ENCODE results near the gene TAGLN3.

TAGLN3 gene

DNA sequence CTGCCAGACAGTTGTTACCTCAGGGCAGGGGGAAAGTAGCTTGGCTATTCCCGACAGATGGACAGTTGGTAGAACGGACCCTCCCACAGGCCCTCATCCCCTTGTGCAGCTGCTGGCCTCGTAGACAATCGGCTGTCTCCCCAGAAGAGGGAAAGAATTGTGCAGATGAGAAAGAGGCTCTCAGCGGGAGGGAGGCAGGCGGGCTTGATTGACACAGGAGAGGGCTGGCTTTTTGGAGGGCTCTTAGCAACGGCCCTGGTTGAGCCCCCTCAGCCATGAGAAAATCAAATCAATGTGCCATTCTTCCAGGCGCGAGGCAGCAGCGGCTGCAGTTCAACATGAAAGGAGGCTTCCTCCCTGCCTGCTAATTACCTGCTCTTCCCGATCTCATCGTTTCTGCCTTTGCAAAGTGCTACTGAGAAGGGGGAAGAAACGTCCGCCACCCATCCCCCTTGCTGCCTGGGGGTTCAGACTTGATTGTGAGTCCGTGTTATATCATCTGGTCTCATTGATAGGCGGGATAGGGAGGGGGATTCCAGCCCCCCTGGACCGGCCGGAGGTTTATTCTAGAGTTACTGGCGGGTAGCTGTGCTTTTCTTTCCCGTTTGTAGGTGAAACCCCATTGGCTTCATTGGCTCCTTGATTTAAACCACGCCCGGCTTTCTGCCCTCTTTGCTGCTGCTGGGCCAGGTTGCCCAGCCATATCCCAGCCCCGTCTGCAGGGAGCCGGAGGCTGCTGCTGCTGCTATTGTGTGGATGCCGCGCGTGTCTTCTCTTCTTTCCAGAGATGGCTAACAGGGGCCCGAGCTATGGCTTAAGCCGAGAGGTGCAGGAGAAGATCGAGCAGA lies at the start of gene TAGLN3:
Gene TAGLN3, plus strand, starts transcription at position 287 of the 848 bp plus-strand sequence. Its CDS starts 501 bp downstream, at position 788.
- H3K4me3 Mint-ChIP-seq: peak within 1 kb of the TSS; percentile 82
- H3K9me3 Mint-ChIP-seq (ENCODE audit: low read depth): no peaks in the 10 kb centered on the region
- no peak within 1 kb of the TSS for H3K27ac Mint-ChIP-seq
- peaks cover 49% of the 10 kb centered on the region for H3K4me1 Mint-ChIP-seq (ENCODE audit: low read depth)
- H3K27me3 Mint-ChIP-seq: no peaks in the 10 kb centered on the region
- no peaks in the 10 kb centered on the region for H3K36me3 Mint-ChIP-seq

DNA sequence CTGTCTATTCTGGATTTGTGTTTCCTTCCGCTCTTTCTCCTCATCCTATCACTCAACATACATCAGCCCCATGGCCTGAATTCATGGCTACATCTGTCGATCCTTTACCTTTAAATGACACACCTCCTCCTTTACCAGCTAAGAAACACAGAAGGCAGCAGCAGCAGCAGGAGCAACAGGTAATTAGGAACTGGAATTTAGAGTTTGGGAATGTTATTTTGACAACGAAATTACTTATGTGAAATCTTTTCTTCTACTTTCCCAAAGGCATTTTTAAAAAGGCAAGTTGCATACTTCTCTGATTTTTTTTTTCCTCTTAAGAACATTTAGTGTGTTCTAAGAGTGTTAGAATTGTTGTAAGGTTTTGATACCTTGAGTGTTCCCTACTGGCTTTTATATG lies 49.0 kb upstream of the TAGLN3 start:
- Mint-ChIP-seq H3K9me3 (ENCODE audit: low read depth) (no peaks in the 10 kb centered on the region), H3K27me3 (peaks cover 1% of the 10 kb centered on the region), H3K27ac (no peak overlapping the region), H3K36me3 (no peaks in the 10 kb centered on the region), H3K4me3 (no peak overlapping the region), H3K4me1 (ENCODE audit: low read depth) (no peaks in the 10 kb centered on the region)

DNA sequence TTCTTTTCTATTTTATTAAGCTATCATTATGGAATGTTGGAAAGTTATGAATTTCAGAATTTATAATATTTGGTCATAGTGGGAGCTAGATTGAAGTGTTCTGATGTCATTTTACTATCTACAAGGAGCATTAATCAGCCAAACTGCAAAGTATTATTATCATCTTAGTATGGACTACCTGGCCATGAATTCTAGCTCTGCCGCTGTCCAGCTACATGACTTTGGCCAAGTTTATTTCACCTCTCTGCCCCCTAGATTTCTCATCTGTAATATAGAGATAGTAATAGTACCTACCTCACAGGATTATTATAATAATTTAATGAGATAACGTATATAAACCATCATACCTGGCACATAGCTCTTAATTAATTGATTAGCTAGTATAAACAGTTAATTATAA lies 47.7 kb upstream of the TAGLN3 start:
- H3K4me3 Mint-ChIP-seq: no peak overlapping the region
- H3K27ac Mint-ChIP-seq: no peak overlapping the region
- no peaks in the 10 kb centered on the region for H3K9me3 Mint-ChIP-seq (ENCODE audit: low read depth)
- H3K27me3 Mint-ChIP-seq: no peaks in the 10 kb centered on the region
- H3K4me1 Mint-ChIP-seq (ENCODE audit: low read depth): no peaks in the 10 kb centered on the region
- no peaks in the 10 kb centered on the region for H3K36me3 Mint-ChIP-seq

DNA sequence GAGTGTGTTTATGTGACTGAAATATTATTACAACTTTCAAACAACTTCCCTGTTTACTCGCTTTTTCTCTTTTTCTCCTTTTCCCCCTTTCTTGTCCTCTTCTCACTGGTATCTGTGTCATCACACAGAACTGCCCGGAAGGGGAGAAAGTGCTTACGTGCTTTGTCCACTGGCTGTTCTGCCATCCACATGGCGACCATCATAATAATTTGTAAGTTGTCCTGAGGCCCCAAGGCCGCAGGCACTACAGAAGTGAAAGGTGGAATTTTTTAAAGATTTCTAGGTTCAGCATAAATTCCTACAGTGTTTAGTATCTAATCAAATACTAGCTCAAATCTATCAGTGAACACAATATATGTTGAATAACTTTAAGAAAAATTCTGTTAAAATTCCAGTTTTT lies 46.6 kb upstream of the TAGLN3 start:
- H3K27me3 Mint-ChIP-seq: no peaks in the 10 kb centered on the region
- H3K4me1 Mint-ChIP-seq (ENCODE audit: low read depth): no peaks in the 10 kb centered on the region
- no peaks in the 10 kb centered on the region for H3K36me3 Mint-ChIP-seq
- no peaks in the 10 kb centered on the region for H3K9me3 Mint-ChIP-seq (ENCODE audit: low read depth)
- no peak overlapping the region for H3K4me3 Mint-ChIP-seq
- H3K27ac Mint-ChIP-seq: no peak overlapping the region

DNA sequence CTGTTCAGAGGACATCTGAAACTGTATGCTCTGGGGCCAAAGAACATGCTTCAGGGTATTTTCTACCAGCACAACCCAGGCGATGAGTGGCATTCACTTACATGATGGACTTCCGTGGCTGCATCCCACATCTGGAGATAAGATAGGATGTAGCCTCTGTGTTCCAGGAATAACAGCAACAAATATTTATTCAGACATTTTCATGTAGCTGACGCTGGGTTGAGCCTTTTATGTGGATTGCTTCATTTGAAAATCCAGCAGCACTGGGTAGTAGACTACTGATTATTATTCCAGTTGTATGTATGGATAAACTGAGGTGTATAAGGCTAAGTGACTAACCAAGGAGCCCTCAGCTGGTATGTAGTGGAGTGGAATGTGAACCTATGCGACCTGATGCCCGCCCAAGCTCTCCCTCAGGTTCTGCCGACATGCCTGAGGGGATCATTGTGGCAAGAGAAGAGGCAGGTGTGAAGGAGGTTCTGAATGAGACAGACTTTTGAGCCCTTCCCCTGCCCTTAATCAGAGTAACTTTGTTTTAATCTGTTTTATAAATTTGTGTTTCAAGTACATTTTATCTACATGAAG lies 45.8 kb upstream of the TAGLN3 start:
- no peaks in the 10 kb centered on the region for H3K27me3 Mint-ChIP-seq
- no peak overlapping the region for H3K4me3 Mint-ChIP-seq
- H3K36me3 Mint-ChIP-seq: no peaks in the 10 kb centered on the region
- no peak overlapping the region for H3K27ac Mint-ChIP-seq
- no peaks in the 10 kb centered on the region for H3K9me3 Mint-ChIP-seq (ENCODE audit: low read depth)
- H3K4me1 Mint-ChIP-seq (ENCODE audit: low read depth): no peaks in the 10 kb centered on the region

DNA sequence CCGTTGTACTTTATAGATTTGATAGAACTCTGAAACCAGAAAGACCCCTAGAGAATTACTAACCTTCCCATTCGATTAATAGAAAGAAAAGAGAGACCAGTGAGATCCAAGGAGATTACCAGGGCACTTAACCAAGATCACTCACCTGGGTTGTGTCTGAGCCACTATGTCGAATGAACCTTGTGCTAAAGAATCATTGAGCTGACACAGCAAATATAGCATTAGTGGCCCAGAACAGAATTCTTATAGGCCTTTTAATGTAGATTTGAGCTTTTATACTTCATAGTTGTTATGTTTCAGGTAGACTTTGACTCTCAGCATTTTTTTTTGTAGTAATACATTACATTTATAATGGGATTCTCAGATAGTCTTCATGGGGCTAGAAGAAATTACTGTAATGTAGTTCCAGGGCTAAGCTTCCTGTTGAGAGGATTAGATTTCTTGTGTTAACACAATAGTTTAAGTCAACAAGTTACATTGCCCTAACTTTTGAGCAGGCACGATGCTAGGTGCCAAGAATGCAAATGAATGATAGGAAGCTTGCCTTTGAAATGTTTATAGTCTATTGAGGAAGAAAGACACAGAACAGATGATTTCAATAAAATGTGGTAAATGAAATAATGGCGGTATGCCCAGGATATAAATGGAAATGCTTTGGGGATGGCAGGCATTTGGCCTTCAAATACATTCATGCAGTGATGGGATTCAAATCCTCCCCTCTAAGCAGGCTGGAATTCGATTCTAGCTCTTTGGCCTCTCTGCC lies 44.3 kb upstream of the TAGLN3 start:
- H3K4me3 Mint-ChIP-seq: no peak overlapping the region
- no peaks in the 10 kb centered on the region for H3K9me3 Mint-ChIP-seq (ENCODE audit: low read depth)
- H3K27ac Mint-ChIP-seq: no peak overlapping the region
- no peaks in the 10 kb centered on the region for H3K27me3 Mint-ChIP-seq
- no peaks in the 10 kb centered on the region for H3K36me3 Mint-ChIP-seq
- H3K4me1 Mint-ChIP-seq (ENCODE audit: low read depth): no peaks in the 10 kb centered on the region

DNA sequence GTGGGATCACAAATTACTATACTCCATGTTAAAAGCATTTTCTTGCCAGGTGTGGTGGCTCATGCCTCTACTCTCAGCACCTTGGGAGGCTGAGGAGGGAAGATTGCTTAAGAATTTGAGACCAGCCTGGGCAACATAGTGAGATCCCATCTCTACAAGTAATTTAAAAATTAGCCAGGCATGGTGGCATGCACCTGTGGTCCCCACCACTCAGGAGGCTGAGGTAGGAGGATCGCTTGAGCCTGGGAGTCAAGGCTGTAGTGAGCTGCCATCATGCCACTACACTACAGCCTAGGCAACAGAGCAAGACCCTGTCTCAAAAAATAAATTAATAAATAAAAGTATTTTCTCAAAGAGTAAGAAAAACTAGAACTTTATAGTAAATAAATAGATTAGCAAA lies 42.8 kb upstream of the TAGLN3 start:
- no peak overlapping the region for H3K27ac Mint-ChIP-seq

DNA sequence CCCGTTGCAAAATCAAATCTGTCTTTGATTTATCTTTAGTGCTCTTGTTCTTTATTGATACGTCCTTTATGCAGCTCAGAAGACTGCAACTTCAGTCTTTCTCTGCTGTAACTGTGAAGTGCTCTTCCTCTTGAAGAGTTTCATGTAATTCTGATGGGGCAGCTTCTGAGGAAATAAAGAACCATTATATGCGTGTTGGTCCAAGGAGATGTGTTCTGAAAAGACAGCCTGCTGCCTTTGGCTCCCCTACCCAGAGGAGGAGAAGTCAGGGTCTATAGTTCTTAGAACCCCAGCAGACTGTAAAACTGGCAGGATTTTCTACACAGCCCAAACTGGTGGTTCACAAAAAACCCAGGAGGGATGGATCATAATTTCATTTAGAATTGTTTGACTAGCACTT lies 42.3 kb upstream of the TAGLN3 start:
- Mint-ChIP-seq H3K27me3 (no peaks in the 10 kb centered on the region), H3K4me3 (no peak overlapping the region), H3K27ac (no peak overlapping the region), H3K4me1 (ENCODE audit: low read depth) (peaks cover 2% of the 10 kb centered on the region), H3K36me3 (peaks cover 2% of the 10 kb centered on the region), H3K9me3 (ENCODE audit: low read depth) (no peaks in the 10 kb centered on the region)

More for the DNA sequence above, 42.8 kb upstream of the TAGLN3 start:
- Mint-ChIP-seq H3K27me3 (no peaks in the 10 kb centered on the region), H3K4me3 (no peak overlapping the region), H3K4me1 (ENCODE audit: low read depth) (no peaks in the 10 kb centered on the region), H3K36me3 (no peaks in the 10 kb centered on the region), H3K9me3 (ENCODE audit: low read depth) (no peaks in the 10 kb centered on the region)

DNA sequence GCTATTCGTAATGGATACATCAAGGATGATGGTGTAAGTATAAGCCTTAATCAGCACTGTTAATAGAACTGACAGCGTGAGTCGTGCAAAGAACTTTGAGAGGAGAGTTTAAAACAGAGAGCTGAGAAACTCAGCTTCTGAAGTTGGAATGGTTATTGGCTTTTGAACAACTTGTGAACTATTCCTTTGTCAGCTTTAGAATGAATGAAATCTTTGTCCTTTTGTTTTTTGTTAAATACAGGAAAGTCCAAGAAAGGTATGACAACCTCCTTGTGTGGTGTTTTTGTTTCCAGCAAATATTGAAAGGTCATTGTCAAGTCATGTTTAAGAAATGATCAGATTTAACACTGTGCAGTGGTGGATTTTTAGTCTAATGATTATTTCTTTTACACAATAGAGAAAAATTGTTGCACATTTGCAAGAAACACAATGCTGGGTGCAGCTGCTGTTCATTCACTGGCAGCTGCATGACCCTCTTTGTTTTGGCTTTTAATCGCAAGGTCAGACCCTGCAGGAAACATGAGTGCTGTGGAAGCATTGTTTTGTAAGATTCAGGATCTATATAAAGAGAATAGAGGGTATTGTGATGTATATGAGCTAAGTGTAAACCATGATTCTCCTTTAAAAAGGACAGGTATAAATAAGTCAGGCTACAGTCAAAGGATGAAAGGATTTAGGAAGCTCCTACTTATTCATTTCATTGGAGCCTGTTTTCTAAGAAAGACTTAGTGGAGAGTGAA lies 41.6 kb upstream of the TAGLN3 start:
- no peaks in the 10 kb centered on the region for H3K9me3 Mint-ChIP-seq (ENCODE audit: low read depth)
- H3K4me1 Mint-ChIP-seq (ENCODE audit: low read depth): peaks cover 2% of the 10 kb centered on the region
- H3K4me3 Mint-ChIP-seq: no peak overlapping the region
- no peaks in the 10 kb centered on the region for H3K27me3 Mint-ChIP-seq
- no peak overlapping the region for H3K27ac Mint-ChIP-seq
- peaks cover 2% of the 10 kb centered on the region for H3K36me3 Mint-ChIP-seq

DNA sequence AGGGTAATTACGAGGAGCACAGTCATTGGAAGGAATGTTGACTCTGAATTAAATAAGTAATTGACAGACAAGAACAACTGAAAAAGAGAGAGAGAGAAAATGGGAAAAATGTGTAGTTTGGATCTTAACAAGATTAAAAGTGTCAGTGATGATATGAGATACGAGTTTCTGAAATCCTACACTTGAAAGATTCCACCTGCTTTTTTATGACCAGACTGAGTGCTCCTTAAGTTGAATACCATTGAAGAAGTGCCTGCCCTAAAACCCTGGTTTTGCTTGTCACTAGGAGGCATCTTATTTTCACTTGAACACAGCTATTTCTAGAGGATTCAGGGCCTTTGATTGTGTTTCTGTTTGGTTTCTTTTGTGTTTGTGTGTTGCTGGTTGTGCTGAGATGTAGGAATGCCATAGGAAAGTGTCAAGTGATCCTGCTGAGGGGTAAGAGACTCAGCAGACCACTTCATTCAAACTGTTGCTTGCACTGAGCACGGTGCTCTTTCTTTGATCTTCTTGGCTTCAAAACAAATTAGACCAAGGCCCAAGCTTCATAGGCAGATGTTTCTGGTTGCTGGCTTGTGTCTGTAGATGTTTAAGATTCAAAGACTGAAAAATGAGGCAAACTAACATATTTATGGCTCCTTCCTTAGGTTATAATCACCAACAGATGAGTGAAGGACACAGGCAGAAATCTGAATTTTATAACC lies 37.1 kb upstream of the TAGLN3 start:
- H3K36me3 Mint-ChIP-seq: peaks cover 2% of the 10 kb centered on the region
- H3K27me3 Mint-ChIP-seq: no peaks in the 10 kb centered on the region
- H3K4me1 Mint-ChIP-seq (ENCODE audit: low read depth): peaks cover 8% of the 10 kb centered on the region
- H3K4me3 Mint-ChIP-seq: no peak overlapping the region
- no peak overlapping the region for H3K27ac Mint-ChIP-seq
- no peaks in the 10 kb centered on the region for H3K9me3 Mint-ChIP-seq (ENCODE audit: low read depth)

DNA sequence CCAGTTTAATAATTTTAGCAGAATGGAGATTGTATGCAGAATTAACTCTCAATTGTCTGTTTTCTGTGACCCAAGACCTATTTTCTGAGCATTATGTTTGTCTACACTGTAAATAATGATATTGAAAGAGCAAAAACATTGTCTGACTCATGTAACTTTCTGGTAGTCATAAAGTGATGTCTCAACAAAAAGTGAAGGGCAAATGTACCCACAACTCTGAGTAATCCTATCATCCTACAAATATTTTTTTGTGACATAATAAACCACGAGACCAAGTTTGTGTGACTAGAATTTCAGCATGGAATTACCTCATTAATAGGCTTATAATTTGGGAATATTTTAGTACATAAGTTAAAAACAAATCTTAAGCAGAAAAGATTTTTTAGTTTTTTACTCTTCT lies 35.3 kb upstream of the TAGLN3 start:
- H3K27ac Mint-ChIP-seq: no peak overlapping the region
- peaks cover 2% of the 10 kb centered on the region for H3K36me3 Mint-ChIP-seq
- H3K9me3 Mint-ChIP-seq (ENCODE audit: low read depth): no peaks in the 10 kb centered on the region
- H3K4me1 Mint-ChIP-seq (ENCODE audit: low read depth): peaks cover 10% of the 10 kb centered on the region
- no peaks in the 10 kb centered on the region for H3K27me3 Mint-ChIP-seq
- no peak overlapping the region for H3K4me3 Mint-ChIP-seq

DNA sequence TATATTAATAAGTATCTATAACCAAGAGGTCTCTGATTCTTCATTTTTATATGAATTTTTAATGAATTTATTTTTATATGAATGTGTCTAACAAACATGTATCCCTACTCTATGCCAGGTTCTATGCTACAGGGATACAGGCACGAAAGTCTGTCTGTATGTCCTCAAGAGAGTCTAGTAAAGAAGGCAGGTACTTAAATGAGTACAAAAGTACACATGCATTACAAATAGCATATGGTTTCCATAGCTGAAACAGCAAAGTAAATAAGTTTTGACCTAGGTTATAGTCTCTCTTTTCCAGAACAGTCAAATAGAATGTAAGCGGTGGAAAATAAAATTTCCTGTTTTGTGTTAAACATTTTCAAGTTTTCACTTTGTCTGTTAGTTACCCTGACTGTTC lies 33.2 kb upstream of the TAGLN3 start:
- H3K36me3 Mint-ChIP-seq: peaks cover 2% of the 10 kb centered on the region
- H3K4me3 Mint-ChIP-seq: no peak overlapping the region
- no peaks in the 10 kb centered on the region for H3K27me3 Mint-ChIP-seq
- no peak overlapping the region for H3K27ac Mint-ChIP-seq
- peaks cover 10% of the 10 kb centered on the region for H3K4me1 Mint-ChIP-seq (ENCODE audit: low read depth)
- H3K9me3 Mint-ChIP-seq (ENCODE audit: low read depth): no peaks in the 10 kb centered on the region

DNA sequence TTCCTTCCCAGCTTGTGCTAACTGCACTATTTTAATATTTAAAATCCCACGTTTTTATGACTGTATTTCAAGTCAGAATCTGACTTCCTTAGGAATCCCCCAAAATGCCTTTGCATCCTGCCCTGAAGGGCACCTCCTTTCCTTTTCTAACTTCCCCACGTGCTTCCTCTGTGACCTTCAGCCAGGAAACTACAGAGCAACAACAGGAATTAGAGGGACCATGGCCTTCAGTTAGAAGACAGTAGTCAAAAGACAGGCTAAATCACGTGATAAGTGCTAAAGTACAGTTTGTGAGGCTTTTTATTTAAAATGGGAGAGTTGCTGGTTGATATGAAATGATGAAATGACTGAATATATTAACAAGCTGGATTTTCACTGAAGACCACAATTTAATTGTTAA lies 31.7 kb upstream of the TAGLN3 start:
- no peak overlapping the region for H3K27ac Mint-ChIP-seq
- no peaks in the 10 kb centered on the region for H3K36me3 Mint-ChIP-seq
- peaks cover 8% of the 10 kb centered on the region for H3K4me1 Mint-ChIP-seq (ENCODE audit: low read depth)
- no peaks in the 10 kb centered on the region for H3K9me3 Mint-ChIP-seq (ENCODE audit: low read depth)
- no peak overlapping the region for H3K4me3 Mint-ChIP-seq
- no peaks in the 10 kb centered on the region for H3K27me3 Mint-ChIP-seq

DNA sequence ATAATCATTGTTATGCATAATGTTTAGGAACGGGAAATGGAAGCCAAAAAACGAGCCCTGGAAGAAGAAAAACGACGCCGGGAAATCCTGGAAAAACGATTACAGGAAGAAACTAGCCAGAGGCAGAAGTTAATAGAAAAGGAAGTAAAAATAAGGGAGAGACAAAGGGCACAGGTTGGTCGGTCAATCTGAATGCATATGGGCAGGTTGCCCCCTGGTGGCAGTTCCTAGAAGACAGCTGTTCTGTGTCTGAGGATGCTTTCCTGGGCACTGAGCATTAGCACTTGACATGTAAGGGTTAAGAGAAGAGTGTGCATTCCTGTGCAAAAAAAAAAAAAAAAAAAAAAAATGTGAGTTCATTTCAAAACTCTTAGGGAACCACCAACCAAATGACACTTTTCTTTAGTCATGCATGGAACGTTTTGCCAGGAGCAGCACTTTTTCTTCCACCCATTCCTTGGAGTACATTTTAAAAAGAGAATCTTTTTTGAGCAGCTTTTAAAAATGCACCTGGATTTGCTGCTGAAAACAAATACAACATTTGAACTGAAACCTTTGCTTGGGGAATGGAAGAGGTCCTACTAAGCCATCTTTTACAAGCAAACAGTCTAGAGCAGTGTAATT lies 31.0 kb upstream of the TAGLN3 start:
- no peaks in the 10 kb centered on the region for H3K36me3 Mint-ChIP-seq
- no peaks in the 10 kb centered on the region for H3K27me3 Mint-ChIP-seq
- no peaks in the 10 kb centered on the region for H3K9me3 Mint-ChIP-seq (ENCODE audit: low read depth)
- H3K4me1 Mint-ChIP-seq (ENCODE audit: low read depth): peaks cover 8% of the 10 kb centered on the region
- H3K27ac Mint-ChIP-seq: no peak overlapping the region
- H3K4me3 Mint-ChIP-seq: no peak overlapping the region

All from activated naive CD8-positive, alpha-beta T cell (primary cell).